Left lung (tissue), 10 donors: ENCODE results near the gene WNT8B. TPM values are rescaled to one million over a fixed set of nuclear protein-coding genes. Genes with fewer than 3 reads are reported as not detected.
A peak's percentile ranks its signal among the peaks of the same experiment; 100 is the strongest.

ENCODE experiments used
- ATAC-seq: fragments of 200-7000 bp; cut with Tn5 transposase; one replicate; pipeline ENCODE4 v1.9.1; 2020; ENCODE audit warnings: moderate library complexity
- DNase-seq, 4 donors: peaks; one replicate each; pipeline ENCODE4 v3.0.0-alpha.2; 2013 to 2020
- H3K27ac ChIP-seq, 2 donors: fragments of 200-600 bp; sonication (generic) in 1 of 2; one replicate each; pipeline versions ENCODE4 v1.5.0 to v1.8.0; 2020 to 2021
- H3K27me3 ChIP-seq, 2 donors: fragments of 200-600 bp; sonication (generic) in 1 of 2; one replicate each; pipeline versions ENCODE4 v1.5.0 to v1.8.0; 2020 to 2021
- H3K36me3 ChIP-seq, 2 donors: fragments of 200-600 bp; sonication (generic) in 1 of 2; one replicate each; pipeline versions ENCODE4 v1.5.0 to v1.8.0; 2020 to 2021
- H3K4me1 ChIP-seq, 2 donors: fragments of 200-600 bp; one replicate each; pipeline ENCODE4 v1.8.0; 2021
- H3K4me3 ChIP-seq, 2 donors: fragments of 200-600 bp; sonication (generic) in 1 of 2; one replicate each; pipeline versions ENCODE4 v1.5.0 to v1.8.0; 2020 to 2021; ENCODE audit warnings: mild to moderate bottlenecking in 1 of 2
- H3K9me3 ChIP-seq, 2 donors: fragments of 200-600 bp; sonication (generic) in 1 of 2; one replicate each; pipeline versions ENCODE4 v1.5.0 to v1.8.0; 2020 to 2021
- CTCF ChIP-seq, 2 donors: fragments of 200-600 bp; sonication (generic) in 1 of 2; IDR thresholded peaks; one replicate each; pipeline versions ENCODE4 v1.5.0 to v1.8.0; 2021; ENCODE audit warnings: antibody characterized with exemption in 2 of 2
- intact Hi-C, 2 donors: fragments of 100-400 bp; cut with DNase I; formaldehyde crosslinking; loops; one replicate each; pipeline versions ENCODE4 v1.11.2 to v1.14.2; 2022
- polyA plus RNA-seq, 6 donors: library from polyadenylated mRNA; unstranded; fragments of 120-200 nt; gene quantifications; one replicate each; pipeline ENCODE4 v1.2.1, GENCODE V29; 2013; ENCODE audit not compliant: insufficient read length in 6 of 6
- total RNA-seq, 2 donors: library from RNA; stranded (reverse); fragmentation: NEBNext Ultra II Directional; extraction: Animal tissue kit (Norgen Biotek cat#: 25700); gene quantifications; one replicate each; pipeline ENCODE4 v1.2.1, GENCODE V29; 2021
- donor health status: DM: no; HTN: yes; CAD: no.
- donor health status: DM: no; HTN: no; CAD: no.

WNT8B gene
- total and polyA plus RNA-seq, 8 donors = 0.09 to 0.24 (median 0.12) TPM; not detected in 2

- no peak for TF ChIP-seq CTCF (IDR thresholded peaks at IDR 0.05)
- peak; percentile 73 for ATAC-seq
- peak in 2 of 4 donors; percentile 41 to 83 for DNase-seq
- Histone ChIP-seq H3K9me3 (no peaks in the 10 kb centered on the region), H3K27me3 (peaks cover 0 to 13% of the 10 kb centered on the region in 2 donors), H3K4me3 (peak within 1 kb of the TSS; percentile 27 to 30), H3K27ac (no peak within 1 kb of the TSS), H3K36me3 (peaks cover 0 to 44% of the 10 kb centered on the region in 2 donors), H3K4me1 (peaks cover 9 to 17% of the 10 kb centered on the region in 2 donors)
- intact Hi-C loops = loop anchor here in 1 of 2 donors (10.0 kb wide), 1 partner anchor 185 kb away; the partner anchor contains the start of gene PKD2L1
These were observed 56.7 kb downstream of the WNT8B start, which contains the start of gene SEC31B for GRCh38 chr10:100519311-100520051. Gene SEC31B, minus strand, starts transcription at chr10:100519861. Its CDS starts 2,909 bp downstream, at chr10:100516952.

- no peak for ATAC-seq
- Histone ChIP-seq H3K36me3 (peaks cover 0 to 44% of the 10 kb centered on the region in 2 donors), H3K4me3 (no peak overlapping the region), H3K27me3 (peaks cover 0 to 13% of the 10 kb centered on the region in 2 donors), H3K9me3 (no peaks in the 10 kb centered on the region), H3K27ac (no peak overlapping the region), H3K4me1 (peaks cover 9 to 17% of the 10 kb centered on the region in 2 donors)
- TF ChIP-seq CTCF (IDR thresholded peaks at IDR 0.05) = no peak
- no peak for DNase-seq
- intact Hi-C loops = no loop called here
These were observed 58.0 kb downstream of the WNT8B start for GRCh38 chr10:100520811-100521210.

- TF ChIP-seq CTCF (IDR thresholded peaks at IDR 0.05) = no peak
- H3K4me1 ChIP-seq = peaks cover 9 to 17% of the 10 kb centered on the region in 2 donors
- H3K4me3 ChIP-seq = no peak overlapping the region
- no peak overlapping the region for H3K27ac ChIP-seq
- intact Hi-C loops = no loop called here
- no peaks in the 10 kb centered on the region for H3K9me3 ChIP-seq
- peaks cover 0 to 54% of the 10 kb centered on the region in 2 donors for H3K36me3 ChIP-seq
- ATAC-seq (no peak), DNase-seq (no peak)
- peaks cover 0 to 13% of the 10 kb centered on the region in 2 donors for H3K27me3 ChIP-seq
These were observed 59.4 kb downstream of the WNT8B start for GRCh38 chr10:100522107-100522801.

- no peak for TF ChIP-seq CTCF (IDR thresholded peaks at IDR 0.05)
- DNase-seq (no peak), ATAC-seq (no peak)
- Histone ChIP-seq H3K4me1 (peaks cover 9 to 21% of the 10 kb centered on the region in 2 donors), H3K36me3 (peaks cover 0 to 56% of the 10 kb centered on the region in 2 donors), H3K27ac (no peak overlapping the region), H3K27me3 (peaks cover 0 to 13% of the 10 kb centered on the region in 2 donors), H3K4me3 (no peak overlapping the region), H3K9me3 (no peaks in the 10 kb centered on the region)
- intact Hi-C loops = no loop called here
These were observed 60.1 kb downstream of the WNT8B start for GRCh38 chr10:100522945-100523344.

- Histone ChIP-seq H3K9me3 (no peaks in the 10 kb centered on the region), H3K27ac (no peak overlapping the region), H3K27me3 (peaks cover 0 to 10% of the 10 kb centered on the region in 2 donors), H3K36me3 (peaks cover 0 to 56% of the 10 kb centered on the region in 2 donors), H3K4me1 (peaks cover 9 to 25% of the 10 kb centered on the region in 2 donors), H3K4me3 (no peak overlapping the region)
- intact Hi-C loops = no loop called here
- ATAC-seq = no peak
- no peak for DNase-seq
- TF ChIP-seq CTCF (IDR thresholded peaks at IDR 0.05) = no peak
These were observed 61.4 kb downstream of the WNT8B start for GRCh38 chr10:100524206-100524605.
